HL-60 (cell line): ENCODE data around the gene VTCN1.

ENCODE experiments used
- POLR2AphosphoS5 ChIP-seq: IDR thresholded peaks from 2 replicates; pipeline ENCODE4 v1.6.1; 2012; ENCODE audit warnings: low read depth
- REST ChIP-seq: IDR thresholded peaks from 2 replicates; pipeline ENCODE4 v1.6.1; 2012; ENCODE audit warnings: low read depth; ENCODE audit not compliant: insufficient replicate concordance
- TF ChIP-seq, protein P1 (sequence below): IDR thresholded peaks from one replicate; pipeline ENCODE4 v1.5.1; 2011; ENCODE audit warnings: low read length, control low read depth, inconsistent platforms; ENCODE audit not compliant: insufficient read depth

DNA sequence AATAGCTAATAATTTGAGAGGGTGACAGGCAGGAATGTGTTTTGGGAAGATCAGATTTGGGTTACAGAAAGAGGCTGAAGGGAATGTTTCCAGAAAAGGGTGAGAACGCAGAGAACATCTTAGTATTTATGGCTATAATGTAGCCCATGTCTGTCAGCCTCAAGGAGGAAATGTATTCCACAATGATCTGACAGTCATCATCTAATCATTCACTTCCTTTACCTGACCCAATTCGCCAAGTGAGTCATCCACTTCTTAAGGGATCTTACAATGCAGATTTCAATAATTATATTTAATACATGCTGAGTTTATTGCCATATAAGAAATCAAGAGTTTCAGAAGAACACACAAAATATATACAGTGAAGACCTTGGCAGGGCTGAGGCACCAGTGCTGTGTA is 100.0 kb downstream of the VTCN1 start:
- TF ChIP-seq REST = no peak
- TF ChIP-seq, protein P1, sequence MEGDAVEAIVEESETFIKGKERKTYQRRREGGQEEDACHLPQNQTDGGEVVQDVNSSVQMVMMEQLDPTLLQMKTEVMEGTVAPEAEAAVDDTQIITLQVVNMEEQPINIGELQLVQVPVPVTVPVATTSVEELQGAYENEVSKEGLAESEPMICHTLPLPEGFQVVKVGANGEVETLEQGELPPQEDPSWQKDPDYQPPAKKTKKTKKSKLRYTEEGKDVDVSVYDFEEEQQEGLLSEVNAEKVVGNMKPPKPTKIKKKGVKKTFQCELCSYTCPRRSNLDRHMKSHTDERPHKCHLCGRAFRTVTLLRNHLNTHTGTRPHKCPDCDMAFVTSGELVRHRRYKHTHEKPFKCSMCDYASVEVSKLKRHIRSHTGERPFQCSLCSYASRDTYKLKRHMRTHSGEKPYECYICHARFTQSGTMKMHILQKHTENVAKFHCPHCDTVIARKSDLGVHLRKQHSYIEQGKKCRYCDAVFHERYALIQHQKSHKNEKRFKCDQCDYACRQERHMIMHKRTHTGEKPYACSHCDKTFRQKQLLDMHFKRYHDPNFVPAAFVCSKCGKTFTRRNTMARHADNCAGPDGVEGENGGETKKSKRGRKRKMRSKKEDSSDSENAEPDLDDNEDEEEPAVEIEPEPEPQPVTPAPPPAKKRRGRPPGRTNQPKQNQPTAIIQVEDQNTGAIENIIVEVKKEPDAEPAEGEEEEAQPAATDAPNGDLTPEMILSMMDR = no peak
- no peak for TF ChIP-seq POLR2AphosphoS5
